Adrenal gland (tissue), 5 donors: ENCODE results near the gene KRCC1.

Experiments used
- POLR2A ChIP-seq, 2 donors: fragments of 450-650 bp; IDR thresholded peaks; one replicate each; pipeline ENCODE4 v1.6.1; 2017; ENCODE audit warnings: antibody characterized with exemption in 2 of 2, mild to moderate bottlenecking in 2 of 2, moderate library complexity in 1 of 2
- TF ChIP-seq, protein P1 (sequence below), 6 experiments: fragments of 450-650 bp in 4 of 6; fragments of 200-600 bp in 2 of 6; sonication (generic) in 1 of 6; IDR thresholded peaks; 1 replicate in 5 of 6; 2 replicates in 1 of 6; pipeline versions ENCODE4 v1.5.1 to v1.8.0; 2016 to 2021; ENCODE audit warnings: antibody characterized with exemption in 6 of 6, mild to moderate bottlenecking in 2 of 6, moderate library complexity in 1 of 6
- donor health status: DM: no; HTN: no; CAD: no.

DNA sequence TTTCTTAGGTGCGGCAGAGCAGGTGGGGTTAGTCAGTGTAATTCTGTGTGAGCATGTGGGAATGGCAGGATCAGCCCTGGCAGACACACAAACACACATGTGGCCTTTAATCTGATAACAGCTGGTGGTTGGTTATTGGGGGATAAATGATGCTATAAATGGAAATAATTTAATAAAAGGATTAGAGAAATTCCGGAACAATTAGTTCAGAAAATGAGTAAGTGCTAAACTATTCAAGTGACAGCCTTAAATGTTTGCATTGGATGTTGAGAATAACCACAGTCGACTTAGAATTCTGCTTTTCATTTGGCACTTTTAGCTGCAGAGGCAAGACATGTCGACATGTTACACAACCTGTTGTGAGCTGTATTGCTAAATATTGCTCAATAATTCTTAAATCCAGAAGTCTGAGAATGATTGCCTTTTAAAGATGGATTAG lies 19.3 kb upstream of the KRCC1 start:
- TF ChIP-seq, protein P1, sequence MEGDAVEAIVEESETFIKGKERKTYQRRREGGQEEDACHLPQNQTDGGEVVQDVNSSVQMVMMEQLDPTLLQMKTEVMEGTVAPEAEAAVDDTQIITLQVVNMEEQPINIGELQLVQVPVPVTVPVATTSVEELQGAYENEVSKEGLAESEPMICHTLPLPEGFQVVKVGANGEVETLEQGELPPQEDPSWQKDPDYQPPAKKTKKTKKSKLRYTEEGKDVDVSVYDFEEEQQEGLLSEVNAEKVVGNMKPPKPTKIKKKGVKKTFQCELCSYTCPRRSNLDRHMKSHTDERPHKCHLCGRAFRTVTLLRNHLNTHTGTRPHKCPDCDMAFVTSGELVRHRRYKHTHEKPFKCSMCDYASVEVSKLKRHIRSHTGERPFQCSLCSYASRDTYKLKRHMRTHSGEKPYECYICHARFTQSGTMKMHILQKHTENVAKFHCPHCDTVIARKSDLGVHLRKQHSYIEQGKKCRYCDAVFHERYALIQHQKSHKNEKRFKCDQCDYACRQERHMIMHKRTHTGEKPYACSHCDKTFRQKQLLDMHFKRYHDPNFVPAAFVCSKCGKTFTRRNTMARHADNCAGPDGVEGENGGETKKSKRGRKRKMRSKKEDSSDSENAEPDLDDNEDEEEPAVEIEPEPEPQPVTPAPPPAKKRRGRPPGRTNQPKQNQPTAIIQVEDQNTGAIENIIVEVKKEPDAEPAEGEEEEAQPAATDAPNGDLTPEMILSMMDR (IDR thresholded peaks at IDR 0.05): no peak
- no peak for TF ChIP-seq POLR2A (IDR thresholded peaks at IDR 0.05)
